ENCODE measurements around the gene NUDT16L1.
A peak's percentile ranks its signal among the peaks of the same experiment; 100 is the strongest.

DNA sequence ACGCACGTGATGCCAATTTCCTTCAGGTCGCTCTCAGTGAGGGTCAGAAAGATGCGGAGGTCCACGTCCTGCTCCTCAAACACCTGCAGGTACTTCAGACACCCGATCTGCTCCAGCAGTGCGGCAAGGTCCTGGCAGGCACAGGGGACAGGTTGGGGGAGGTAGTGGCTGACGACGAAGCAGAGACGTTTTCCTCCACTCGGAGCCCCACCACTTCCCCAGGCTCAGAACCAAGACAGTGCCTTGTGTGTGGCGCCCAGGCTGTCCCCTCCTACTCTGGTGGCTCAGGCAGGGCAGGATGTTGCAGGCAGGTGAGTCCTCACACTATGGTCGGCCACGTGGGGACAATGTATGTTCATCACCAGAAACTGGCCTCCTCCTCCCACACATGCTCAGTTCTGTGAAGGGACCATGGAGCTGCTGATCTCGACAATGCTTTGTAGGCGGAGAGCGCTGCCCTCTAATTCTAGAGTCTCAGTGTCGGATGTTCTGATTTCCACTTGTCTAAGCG is 5.7 kb downstream of the NUDT16L1 start:
- TF ChIP-seq CTCF (IDR thresholded peaks at IDR 0.05; ENCODE audit: insufficient read depth, low read length) (no peak), GABPA (IDR thresholded peaks at IDR 0.05; ENCODE audit: low read depth) (no peak), POLR2AphosphoS5 (IDR thresholded peaks at IDR 0.05; ENCODE audit: low read depth) (peak; percentile 16; the same call in 1 of the 2 replicates), SPI1 (IDR thresholded peaks at IDR 0.05; ENCODE audit: borderline replicate concordance, low read depth) (no peak), REST (IDR thresholded peaks at IDR 0.05; ENCODE audit: insufficient replicate concordance, low read depth) (no peak)
